Common myeloid progenitor, CD34-positive (primary cell): ENCODE data around the gene SDC1.

Source experiments
- CTCF ChIA-PET: fragments of 350-600 bp; sonication (Branson Sonifier 250); formaldehyde crosslinking; loops from one replicate; lab custom pipeline; 2021; ENCODE audit warnings: antibody characterized with exemption; lab: Charles Lee
- POLR2A ChIA-PET: fragments of 350-600 bp; sonication (Branson Sonifier 250); formaldehyde crosslinking; loops from one replicate; lab custom pipeline; 2021; ENCODE audit warnings: antibody characterized with exemption; lab: Charles Lee
- DNase-seq, 3 donors: peaks; one replicate each; pipeline versions ENCODE4 v3.0.0 to v3.0.0-alpha.2; 2013
- H3K27ac ChIP-seq, 2 experiments: 1 replicate in 1 of 2; 2 replicates in 1 of 2; pipeline ENCODE4 v1.7.0; 2013; ENCODE audit warnings: inconsistent platforms in 2 of 2, low read length in 2 of 2, mild to moderate bottlenecking in 2 of 2, low read depth in 1 of 2, moderate library complexity in 1 of 2; ENCODE audit not compliant: severe bottlenecking in 2 of 2, insufficient read depth in 1 of 2, poor library complexity in 1 of 2
- H3K27me3 ChIP-seq, 5 experiments: replicated peaks in 2 of 5; 1 replicate in 3 of 5; 2 replicates in 2 of 5; pipeline versions ENCODE4 v1.6.1 to v1.7.0; 2013; ENCODE audit warnings: low read length in 4 of 5, mild to moderate bottlenecking in 2 of 5, moderate library complexity in 2 of 5, inconsistent platforms in 1 of 5; ENCODE audit not compliant: insufficient read depth in 5 of 5, control insufficient read depth in 4 of 5
- H3K36me3 ChIP-seq, 4 experiments: 1 replicate in 2 of 4; 2 replicates in 2 of 4; pipeline versions ENCODE4 v1.6.1 to v1.7.0; 2013; ENCODE audit warnings: low read length in 3 of 4, control low read depth in 1 of 4, mild to moderate bottlenecking in 1 of 4; ENCODE audit not compliant: control insufficient read depth in 4 of 4, insufficient read depth in 4 of 4
- H3K4me1 ChIP-seq, 4 experiments: 1 replicate in 3 of 4; 2 replicates in 1 of 4; pipeline versions ENCODE4 v1.6.1 to v1.7.1; 2013; ENCODE audit warnings: low read length in 3 of 4, mild to moderate bottlenecking in 3 of 4, control low read depth in 1 of 4, inconsistent platforms in 1 of 4, moderate library complexity in 1 of 4; ENCODE audit not compliant: control insufficient read depth in 4 of 4, insufficient read depth in 4 of 4; ENCODE audit errors: control extremely low read depth in 1 of 4
- H3K4me3 ChIP-seq, 7 experiments: 1 replicate in 4 of 7; 2 replicates in 3 of 7; pipeline versions ENCODE4 v1.5.1 to v1.7.0; 2013; ENCODE audit warnings: mild to moderate bottlenecking in 7 of 7, low read length in 6 of 7, moderate library complexity in 6 of 7, inconsistent platforms in 2 of 7, low read depth in 2 of 7, control low read depth in 1 of 7; ENCODE audit not compliant: insufficient read depth in 4 of 7, control insufficient read depth in 1 of 7; ENCODE audit errors: extremely low read depth in 1 of 7
- H3K9me3 ChIP-seq, 5 experiments: 1 replicate in 4 of 5; 2 replicates in 1 of 5; pipeline versions ENCODE4 v1.6.1 to v1.7.1; 2013; ENCODE audit warnings: low read length in 4 of 5, mild to moderate bottlenecking in 2 of 5, inconsistent platforms in 1 of 5, low read depth in 1 of 5, moderate library complexity in 1 of 5; ENCODE audit not compliant: control insufficient read depth in 4 of 5, insufficient read depth in 2 of 5; ENCODE audit errors: control extremely low read depth in 1 of 5
- WGBS: methylation state at CpG from one replicate; pipeline ENCODE4 v1.1.5; 2013; ENCODE audit not compliant: insufficient coverage; 5-methylcytosine and 5-hydroxymethylcytosine counted together

SDC1 gene

DNA sequence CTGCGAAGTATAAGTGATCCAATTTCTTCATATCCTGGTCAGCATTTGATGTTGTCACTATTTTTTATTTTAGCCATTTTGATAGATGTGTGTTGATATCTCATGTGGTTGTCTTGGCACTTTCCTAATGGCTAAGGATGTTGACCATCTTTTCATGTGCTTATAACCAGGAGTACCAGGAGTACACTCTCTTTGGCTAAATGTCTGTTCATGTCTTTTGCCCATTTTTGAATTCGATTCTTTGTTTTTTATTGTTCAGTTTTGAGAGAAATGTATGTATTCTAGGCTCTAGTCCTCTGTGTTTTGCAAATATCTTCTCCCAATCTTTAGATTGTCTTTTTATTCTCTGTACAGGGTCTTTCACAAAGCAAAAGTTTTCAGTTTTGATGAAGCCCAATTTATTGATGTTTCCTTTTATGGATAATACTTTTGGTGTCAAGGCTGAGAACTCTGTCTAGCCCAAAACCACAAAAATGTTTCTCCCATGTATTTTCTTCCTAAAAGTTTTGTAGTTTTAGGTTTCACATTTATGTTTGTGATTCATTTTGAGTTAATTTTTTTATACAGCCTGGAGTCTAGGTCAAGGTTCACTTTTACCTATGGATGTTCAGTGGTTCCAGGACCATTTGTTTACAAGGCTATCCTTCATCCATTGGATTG is 65.4 kb downstream of the SDC1 start:
- no peak overlapping the region for H3K27ac ChIP-seq
- ChIA-PET POLR2A (no interaction called here), CTCF (no interaction called here)
- H3K4me3 ChIP-seq, result no peak overlapping the region
- peaks cover 0 to 2% (median 0%) of the 10 kb centered on the region in 5 experiments for H3K27me3 ChIP-seq
- peaks cover 0 to 11% (median 0%) of the 10 kb centered on the region in 4 experiments for H3K4me1 ChIP-seq
- no peak for DNase-seq
- no peaks in the 10 kb centered on the region for H3K36me3 ChIP-seq
- no CpG with 5 or more reads among the region's 2 CpGs for WGBS
- no peaks in the 10 kb centered on the region for H3K9me3 ChIP-seq

DNA sequence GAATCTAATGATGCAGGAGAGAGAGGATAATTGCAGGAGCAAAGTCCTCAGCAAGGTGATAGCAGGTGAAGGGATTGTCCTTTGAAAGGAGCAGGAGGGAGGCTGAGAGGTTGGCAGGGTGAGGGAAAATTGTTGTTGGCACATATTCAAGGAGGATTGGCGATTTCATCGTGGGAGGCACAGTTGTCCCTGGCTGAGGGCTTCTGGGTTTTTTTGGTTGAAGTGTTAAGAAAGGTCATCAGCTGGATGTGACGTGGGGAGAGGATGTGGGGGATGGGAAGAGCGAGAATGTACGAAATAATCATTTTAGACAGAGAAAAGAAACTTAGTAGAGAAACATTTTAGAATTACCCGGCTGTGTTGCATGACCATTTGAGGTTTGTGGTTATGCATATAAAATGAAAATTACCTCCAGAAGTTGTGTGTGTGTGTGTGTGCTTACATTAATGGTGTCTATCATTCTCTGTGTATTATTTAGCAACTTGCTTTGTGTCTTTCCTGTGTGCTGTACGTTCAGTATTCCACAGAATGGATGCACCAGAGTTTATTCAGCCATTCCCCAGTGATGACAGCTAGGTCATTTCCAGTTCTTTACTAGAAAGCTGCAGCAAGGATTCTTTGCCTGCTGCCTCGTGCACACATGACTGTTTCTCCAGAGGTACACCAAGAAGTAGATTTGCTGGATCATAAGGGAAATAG is 67.6 kb downstream of the SDC1 start:
- Histone ChIP-seq H3K27ac (no peak overlapping the region), H3K4me3 (no peak overlapping the region), H3K4me1 (peaks cover 0 to 11% (median 0%) of the 10 kb centered on the region in 4 experiments), H3K9me3 (no peaks in the 10 kb centered on the region), H3K27me3 (peaks cover 0 to 3% (median 0%) of the 10 kb centered on the region in 5 experiments), H3K36me3 (no peaks in the 10 kb centered on the region)
- DNase-seq, result no peak
- ChIA-PET POLR2A (no interaction called here), CTCF (interaction anchor here (1.2 kb wide), 1 partner anchor 18 kb away, joined by 3 read pairs; no protein-coding TSS in a partner anchor)
- WGBS, result 80% methylated on average over 6 of the region's 8 CpGs

DNA sequence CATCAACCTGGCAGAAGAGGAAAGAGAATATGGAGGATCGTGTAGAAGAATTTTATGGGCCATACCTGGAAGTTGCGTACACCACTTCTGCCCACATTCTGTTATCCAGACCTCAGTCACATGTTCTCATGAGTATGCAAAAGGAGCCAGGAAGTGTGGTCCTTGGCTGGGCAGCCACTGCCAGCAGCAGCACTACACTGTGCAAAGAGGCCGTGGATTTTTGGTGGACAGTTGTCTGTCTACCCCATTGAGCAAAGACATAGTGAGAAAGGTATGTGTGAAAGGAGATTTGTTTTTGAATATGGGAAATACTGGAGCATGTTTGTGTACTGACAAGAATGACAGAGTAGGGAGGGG is 68.1 kb downstream of the SDC1 start:
- peaks cover 0 to 11% (median 0%) of the 10 kb centered on the region in 4 experiments for H3K4me1 ChIP-seq
- no peaks in the 10 kb centered on the region for H3K36me3 ChIP-seq
- no peak overlapping the region for H3K4me3 ChIP-seq
- H3K27ac ChIP-seq, result no peak overlapping the region
- H3K27me3 ChIP-seq, result peaks cover 0 to 3% (median 0%) of the 10 kb centered on the region in 5 experiments
- no peaks in the 10 kb centered on the region for H3K9me3 ChIP-seq
- no peak for DNase-seq
- ChIA-PET CTCF (no interaction called here), POLR2A (no interaction called here)
- WGBS, result 100% methylated on average over 2 of the region's 3 CpGs

DNA sequence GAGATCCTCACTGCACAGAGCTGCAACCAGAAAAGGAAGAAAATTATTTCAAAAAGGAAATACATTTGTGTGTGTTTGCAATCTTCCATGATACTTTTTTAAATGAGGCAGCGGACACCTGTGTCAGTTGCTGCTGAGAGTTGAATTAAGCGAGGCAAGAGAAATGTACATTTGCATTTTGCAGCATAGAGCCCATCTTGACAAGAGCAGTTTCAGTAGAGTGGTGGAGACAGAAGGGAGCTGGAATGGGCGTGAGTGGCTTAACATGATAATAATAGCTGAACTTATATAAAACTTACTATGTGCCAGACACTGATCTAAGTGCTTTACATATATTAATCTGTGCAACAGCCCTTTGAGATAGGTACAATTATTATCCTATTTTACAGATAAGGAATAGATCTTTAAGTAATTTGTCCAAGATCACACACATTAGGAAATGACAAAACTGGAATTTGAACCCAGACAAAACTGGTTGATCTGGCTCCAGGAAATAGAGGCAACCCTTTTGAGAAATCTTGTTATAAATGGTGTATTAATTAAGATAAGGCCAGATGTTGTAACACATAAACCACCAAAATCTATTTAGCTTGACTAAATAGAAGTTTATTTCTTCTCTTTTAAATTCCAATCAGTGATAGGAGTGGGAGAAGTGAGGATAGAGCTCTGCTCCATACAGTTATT is 68.7 kb downstream of the SDC1 start:
- ChIA-PET POLR2A (interaction anchor here (0.6 kb wide), 1 partner anchor 29 kb away, joined by 3 read pairs; no protein-coding TSS in a partner anchor), CTCF (interaction anchor here (1.0 kb wide), 1 partner anchor 25 kb away, joined by 3 read pairs; no protein-coding TSS in a partner anchor)
- Histone ChIP-seq H3K4me3 (no peak overlapping the region), H3K4me1 (peaks cover 0 to 11% (median 0%) of the 10 kb centered on the region in 4 experiments), H3K27me3 (peaks cover 0 to 3% (median 0%) of the 10 kb centered on the region in 5 experiments), H3K36me3 (no peaks in the 10 kb centered on the region), H3K27ac (no peak overlapping the region), H3K9me3 (no peaks in the 10 kb centered on the region)
- 100% methylated on average over 1 of the region's 3 CpGs for WGBS
- no peak for DNase-seq

DNA sequence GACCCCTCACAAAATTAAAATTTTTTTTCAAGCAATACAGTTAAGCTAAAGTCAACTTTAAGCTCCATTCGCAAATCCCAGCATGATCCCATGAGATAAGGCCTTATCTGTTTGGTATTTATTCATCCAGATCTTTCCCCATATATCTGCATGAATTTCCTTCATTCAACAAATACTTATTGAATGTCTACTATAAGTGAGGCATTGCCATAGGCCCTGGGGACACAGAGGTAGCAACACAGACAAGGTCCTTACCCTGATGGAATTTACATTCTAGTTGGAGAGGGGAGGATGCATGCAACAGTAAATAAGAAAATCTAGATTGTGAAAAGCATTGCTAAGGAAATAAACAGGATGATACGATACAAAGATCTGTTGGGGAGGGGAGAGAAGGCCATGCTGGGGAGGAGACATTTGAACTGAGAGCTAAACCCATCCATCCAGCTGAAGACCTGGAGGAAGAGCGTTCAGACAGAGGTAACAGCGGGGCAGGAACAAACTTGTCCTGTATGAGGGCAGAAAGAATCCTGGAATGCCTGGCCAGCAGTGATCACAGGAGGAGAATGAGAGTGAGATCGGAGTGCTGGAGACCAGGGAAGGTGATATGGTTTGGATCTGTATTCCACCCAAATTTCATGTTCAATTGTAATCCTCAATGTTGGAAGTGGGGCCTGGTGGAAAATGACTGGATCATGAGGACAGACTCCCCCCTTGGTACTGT is 71.6 kb downstream of the SDC1 start:
- CTCF ChIA-PET, result no interaction called here
- 92% methylated on average over 5 of the region's 5 CpGs for whole genome bisulfite sequencing
- H3K4me3 ChIP-seq, result no peak overlapping the region

DNA sequence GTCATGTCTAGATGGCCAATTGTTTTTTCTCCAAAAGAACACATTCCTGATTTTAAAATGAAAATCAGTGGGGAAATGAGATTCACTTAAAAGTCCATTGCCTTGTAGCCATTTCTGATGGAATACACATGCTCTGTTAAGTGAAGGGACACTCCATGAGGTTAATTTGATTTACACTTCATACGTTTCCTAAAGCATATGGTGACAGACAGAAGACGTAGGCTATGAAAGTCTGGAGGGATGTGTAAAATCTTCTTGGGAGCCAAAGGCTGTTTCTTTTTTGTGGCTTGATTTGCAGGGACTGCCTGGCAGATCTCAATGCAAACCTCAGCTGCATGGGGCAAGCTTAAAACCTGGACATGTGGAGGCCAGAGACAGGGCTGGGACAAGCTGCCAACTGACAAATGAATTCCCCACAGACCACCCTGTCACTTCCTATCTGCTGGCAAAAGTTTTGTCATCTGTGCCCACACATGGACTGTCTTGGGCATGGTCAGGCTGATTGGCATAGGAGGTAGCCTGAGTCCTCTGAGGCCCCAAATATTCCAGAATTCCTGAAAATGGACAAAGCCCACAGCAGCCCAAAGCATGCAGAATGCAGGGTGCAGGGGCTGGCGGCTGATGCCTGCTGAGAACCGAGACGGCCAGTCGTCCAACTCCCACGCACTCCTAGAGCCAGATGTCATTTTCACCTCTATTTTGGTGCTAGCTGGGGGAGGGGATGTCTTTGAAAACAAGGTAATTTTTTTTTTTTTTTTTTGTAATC is 73.9 kb downstream of the SDC1 start:
- no peak overlapping the region for H3K27ac ChIP-seq
- peaks cover 0 to 3% (median 2%) of the 10 kb centered on the region in 5 experiments for H3K27me3 ChIP-seq
- no peaks in the 10 kb centered on the region for H3K36me3 ChIP-seq
- H3K4me3 ChIP-seq, result no peak overlapping the region
- WGBS, result 100% methylated on average over 1 of the region's 7 CpGs
- H3K9me3 ChIP-seq, result no peaks in the 10 kb centered on the region
- DNase-seq, result no peak
- POLR2A ChIA-PET, result no interaction called here
- peaks cover 0 to 5% (median 0%) of the 10 kb centered on the region in 4 experiments for H3K4me1 ChIP-seq
- CTCF ChIA-PET, result no interaction called here

More for the DNA sequence above, 71.6 kb downstream of the SDC1 start:
- no peak for DNase-seq
- H3K27me3 ChIP-seq, result peaks cover 0 to 3% (median 2%) of the 10 kb centered on the region in 5 experiments
- POLR2A ChIA-PET, result no interaction called here
- no peaks in the 10 kb centered on the region for H3K36me3 ChIP-seq
- no peak overlapping the region for H3K27ac ChIP-seq
- H3K4me1 ChIP-seq, result peaks cover 0 to 17% (median 0%) of the 10 kb centered on the region in 4 experiments
- H3K9me3 ChIP-seq, result no peaks in the 10 kb centered on the region
